Measurements from ENCODE around the gene TLX2.

GRCh38 chr2:74513605-74514367 lies 464 bp upstream of the TLX2 start:
- TF ChIP-seq CTCF (conservative IDR thresholded peaks at IDR 0.05; ENCODE audit: low read depth, low read length) (no peak), SMC3 (IDR thresholded peaks at IDR 0.05; ENCODE audit: low read depth, low read length) (no peak), RCOR1 (IDR thresholded peaks at IDR 0.05; ENCODE audit: insufficient replicate concordance, low read length) (no peak), MXI1 (IDR thresholded peaks at IDR 0.05; ENCODE audit: borderline replicate concordance, low read depth, low read length) (no peak), CEBPB (IDR thresholded peaks at IDR 0.05; ENCODE audit: low read depth, low read length) (no peak), POLR2A (IDR thresholded peaks at IDR 0.05; ENCODE audit: low read depth, low read length) (no peak), FOS (IDR thresholded peaks at IDR 0.05; ENCODE audit: low read depth, low read length) (no peak), BHLHE40 (IDR thresholded peaks at IDR 0.05; ENCODE audit: low read depth, low read length) (no peak), RAD21 (IDR thresholded peaks at IDR 0.05; ENCODE audit: low read length) (no peak), RFX5 (IDR thresholded peaks at IDR 0.05; ENCODE audit: low read depth, low read length) (no peak), MAFK (IDR thresholded peaks at IDR 0.05; ENCODE audit: low read depth, low read length) (no peak), MAZ (IDR thresholded peaks at IDR 0.05; ENCODE audit: borderline replicate concordance, low read depth, low read length) (no peak)
- TF ChIP-seq, protein P1, sequence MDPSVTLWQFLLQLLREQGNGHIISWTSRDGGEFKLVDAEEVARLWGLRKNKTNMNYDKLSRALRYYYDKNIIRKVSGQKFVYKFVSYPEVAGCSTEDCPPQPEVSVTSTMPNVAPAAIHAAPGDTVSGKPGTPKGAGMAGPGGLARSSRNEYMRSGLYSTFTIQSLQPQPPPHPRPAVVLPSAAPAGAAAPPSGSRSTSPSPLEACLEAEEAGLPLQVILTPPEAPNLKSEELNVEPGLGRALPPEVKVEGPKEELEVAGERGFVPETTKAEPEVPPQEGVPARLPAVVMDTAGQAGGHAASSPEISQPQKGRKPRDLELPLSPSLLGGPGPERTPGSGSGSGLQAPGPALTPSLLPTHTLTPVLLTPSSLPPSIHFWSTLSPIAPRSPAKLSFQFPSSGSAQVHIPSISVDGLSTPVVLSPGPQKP (IDR thresholded peaks at IDR 0.05; ENCODE audit: borderline replicate concordance, low read depth, low read length): no peak
